HG02588 (cell line): ENCODE measurements around the gene NCLN.
"Not testable (repeated sequence)": the region's sequence is repeated elsewhere in the genome, so short reads cannot be mapped to it uniquely, and the experiment has no call there.

Source experiments
- ATAC-seq: cut with Tn5 transposase; IDR thresholded peaks from one replicate; pipeline ENCODE4 v1.9.1; 2021; ENCODE audit warnings: mild to moderate bottlenecking, moderate library complexity; ENCODE audit not compliant: unreplicated experiment

The NCLN gene

GRCh38 chr19:3183721-3184641 is 1.7 kb upstream of the NCLN start:
- ATAC-seq: no peak

- peak; percentile 23 for ATAC-seq
These were observed 776 bp upstream of the NCLN start for GRCh38 chr19:3184847-3185460.

GRCh38 chr19:3186160-3186688 is 494 bp downstream of the NCLN start:
- no peak for ATAC-seq

- ATAC-seq: no peak
These were observed 1.3 kb downstream of the NCLN start for GRCh38 chr19:3186891-3187661.

GRCh38 chr19:3187662-3188511 is 2.2 kb downstream of the NCLN start:
- ATAC-seq: no peak

- no peak for ATAC-seq
These were observed 3.2 kb downstream of the NCLN start for GRCh38 chr19:3188627-3189596.

- ATAC-seq: no peak
These were observed 4.2 kb downstream of the NCLN start for GRCh38 chr19:3189702-3190469.

GRCh38 chr19:3190470-3190770 is 4.7 kb downstream of the NCLN start:
- no peak for ATAC-seq

GRCh38 chr19:3190921-3191805 is 5.4 kb downstream of the NCLN start:
- no peak for ATAC-seq

- ATAC-seq: not testable (repeated sequence)
These were observed 6.0 kb downstream of the NCLN start for GRCh38 chr19:3191806-3192104.

- ATAC-seq: no peak
These were observed 6.5 kb downstream of the NCLN start for GRCh38 chr19:3192228-3192635.

GRCh38 chr19:3192684-3193083 is 7.0 kb downstream of the NCLN start:
- ATAC-seq: no peak

GRCh38 chr19:3193256-3194105 is 7.8 kb downstream of the NCLN start:
- no peak for ATAC-seq

GRCh38 chr19:3194106-3195087 is 8.7 kb downstream of the NCLN start:
- ATAC-seq: no peak

GRCh38 chr19:3196064-3196932 is 10.6 kb downstream of the NCLN start:
- ATAC-seq: no peak
